Liver (tissue), 9 donors: ENCODE results near the gene GATB. TPM values are rescaled to one million over a fixed set of nuclear protein-coding genes. Genes with fewer than 3 reads are reported as not detected.
A peak's percentile ranks its signal among the peaks of the same experiment; 100 is the strongest.

Experiments used
- DNase-seq: peaks from one replicate; pipeline ENCODE4 v3.0.0-alpha.2; 2017; ENCODE audit warnings: low spot score
- H3K27ac ChIP-seq, 2 donors: one replicate each; pipeline ENCODE4 v1.7.0; 2013; ENCODE audit warnings: inconsistent platforms in 2 of 2, low read length in 2 of 2, control low read depth in 1 of 2, low read depth in 1 of 2, mild to moderate bottlenecking in 1 of 2
- H3K27me3 ChIP-seq, 4 donors: one replicate each; pipeline versions ENCODE4 v1.6.1 to v1.7.0; 2013; ENCODE audit warnings: low read length in 3 of 4, inconsistent platforms in 1 of 4, mild to moderate bottlenecking in 1 of 4, moderate library complexity in 1 of 4; ENCODE audit not compliant: control insufficient read depth in 4 of 4, insufficient read depth in 4 of 4
- H3K36me3 ChIP-seq, 4 donors: one replicate each; pipeline versions ENCODE4 v1.6.1 to v1.7.0; 2013; ENCODE audit warnings: low read length in 3 of 4, mild to moderate bottlenecking in 3 of 4, low read depth in 1 of 4, moderate library complexity in 1 of 4; ENCODE audit not compliant: control insufficient read depth in 4 of 4, insufficient read depth in 3 of 4
- H3K4me1 ChIP-seq, 4 donors: one replicate each; pipeline versions ENCODE4 v1.6.1 to v1.7.0; 2013; ENCODE audit warnings: low read length in 3 of 4, mild to moderate bottlenecking in 3 of 4, moderate library complexity in 1 of 4; ENCODE audit not compliant: control insufficient read depth in 4 of 4, insufficient read depth in 4 of 4
- H3K4me3 ChIP-seq, 3 donors: one replicate each; pipeline versions ENCODE4 v1.6.1 to v1.7.0; 2013; ENCODE audit warnings: low read length in 3 of 3, control low read depth in 1 of 3, low read depth in 1 of 3, mild to moderate bottlenecking in 1 of 3
- H3K9ac ChIP-seq, 2 donors: one replicate each; pipeline ENCODE4 v1.7.0; 2013; ENCODE audit warnings: low read length in 2 of 2, mild to moderate bottlenecking in 2 of 2, moderate library complexity in 2 of 2, control low read depth in 1 of 2, low read depth in 1 of 2
- H3K9me3 ChIP-seq, 4 donors: one replicate each; pipeline versions ENCODE4 v1.6.1 to v1.7.0; 2013; ENCODE audit warnings: low read length in 3 of 4; ENCODE audit not compliant: control insufficient read depth in 4 of 4
- EGR1 ChIP-seq, 2 donors: IDR thresholded peaks; 2 replicates each; pipeline ENCODE4 v1.6.1; 2016 to 2018; ENCODE audit warnings: antibody characterized with exemption in 2 of 2, low read depth in 2 of 2
- FOXA1 ChIP-seq: IDR thresholded peaks from 2 replicates; pipeline ENCODE4 v1.6.1; 2016; ENCODE audit warnings: antibody characterized with exemption
- GABPA ChIP-seq, 2 donors: IDR thresholded peaks in 1 of 2; conservative IDR thresholded peaks in 1 of 2; 2 replicates each; pipeline ENCODE4 v1.6.1; 2016; ENCODE audit warnings: antibody characterized with exemption in 2 of 2, mild to moderate bottlenecking in 1 of 2, moderate library complexity in 1 of 2
- HNF4A ChIP-seq, 2 donors: conservative IDR thresholded peaks; 2 replicates each; pipeline ENCODE4 v1.6.1; 2016; ENCODE audit warnings: antibody characterized with exemption in 2 of 2, mild to moderate bottlenecking in 2 of 2
- HNF4G ChIP-seq: IDR thresholded peaks from 2 replicates; pipeline ENCODE4 v1.6.1; 2016; ENCODE audit warnings: antibody characterized with exemption
- JUND ChIP-seq, 2 donors: IDR thresholded peaks; 2 replicates each; pipeline ENCODE4 v1.6.1; 2016; ENCODE audit warnings: antibody characterized with exemption in 2 of 2
- NR2F2 ChIP-seq: IDR thresholded peaks from 2 replicates; pipeline ENCODE4 v1.6.1; 2016; ENCODE audit warnings: antibody characterized with exemption
- RAD21 ChIP-seq, 2 donors: IDR thresholded peaks; 2 replicates each; pipeline ENCODE4 v1.6.1; 2016; ENCODE audit warnings: antibody characterized with exemption in 2 of 2, mild to moderate bottlenecking in 2 of 2
- RXRA ChIP-seq, 2 donors: IDR thresholded peaks; 2 replicates each; pipeline ENCODE4 v1.6.1; 2017 to 2018; ENCODE audit warnings: antibody characterized with exemption in 2 of 2, mild to moderate bottlenecking in 1 of 2
- SP1 ChIP-seq: IDR thresholded peaks from 2 replicates; pipeline ENCODE4 v1.6.1; 2018; ENCODE audit warnings: antibody characterized with exemption, mild to moderate bottlenecking
- TAF1 ChIP-seq: conservative IDR thresholded peaks from 2 replicates; pipeline ENCODE4 v1.6.1; 2016; ENCODE audit warnings: antibody characterized with exemption, mild to moderate bottlenecking
- YY1 ChIP-seq: IDR thresholded peaks from 2 replicates; pipeline ENCODE4 v1.6.1; 2016; ENCODE audit warnings: antibody characterized with exemption, mild to moderate bottlenecking
- ZBTB33 ChIP-seq: IDR thresholded peaks from 2 replicates; pipeline ENCODE4 v1.6.1; 2016; ENCODE audit warnings: antibody characterized with exemption
- WGBS: extraction: QIAGEN DNeasy Blood & Tissue Kit; methylation state at CpG from one replicate; pipeline ENCODE4 v1.1.7; 2013; 5-methylcytosine and 5-hydroxymethylcytosine counted together
- polyA plus RNA-seq, 2 donors: library from polyadenylated mRNA; stranded (reverse) in 1 of 2; unstranded in 1 of 2; fragments of 200-250 nt in 1 of 2; fragments of >200 nt in 1 of 2; fragmentation: Nextera tagmentation in 1 of 2; extraction: Ambion mirVana in 1 of 2; gene quantifications; one replicate each; pipeline versions ENCODE4 v1.2.1 to v1.2.3, GENCODE V29; 2013 to 2015
- total RNA-seq, 2 donors: library from RNA; depleted of rRNA; stranded (reverse); fragments of >200 nt; gene quantifications; one replicate each; pipeline ENCODE4 v1.2.3, GENCODE V29; 2014
- TF ChIP-seq, protein P1 (sequence below): fragments of 150-350 bp; IDR thresholded peaks from 2 replicates; pipeline ENCODE4 v1.5.1; 2017; ENCODE audit warnings: improper control_type of control experiment, low read depth, low read length; ENCODE audit not compliant: missing input control
- TF ChIP-seq, protein P2 (sequence below): IDR thresholded peaks from 2 replicates; pipeline ENCODE4 v1.6.1; 2016; ENCODE audit warnings: antibody characterized with exemption
- TF ChIP-seq, protein P3 (sequence below): IDR thresholded peaks from 2 replicates; pipeline ENCODE4 v1.6.1; 2016; ENCODE audit warnings: antibody characterized with exemption
- donor health status: healthy.
- donor health status: healthy.
- donor health status: healthy.
- donor health status: healthy.
- donor health status: healthy.

The GATB gene
- total and polyA plus RNA-seq, 4 donors = 10.4 to 17.3 (median 12.5) TPM

DNA sequence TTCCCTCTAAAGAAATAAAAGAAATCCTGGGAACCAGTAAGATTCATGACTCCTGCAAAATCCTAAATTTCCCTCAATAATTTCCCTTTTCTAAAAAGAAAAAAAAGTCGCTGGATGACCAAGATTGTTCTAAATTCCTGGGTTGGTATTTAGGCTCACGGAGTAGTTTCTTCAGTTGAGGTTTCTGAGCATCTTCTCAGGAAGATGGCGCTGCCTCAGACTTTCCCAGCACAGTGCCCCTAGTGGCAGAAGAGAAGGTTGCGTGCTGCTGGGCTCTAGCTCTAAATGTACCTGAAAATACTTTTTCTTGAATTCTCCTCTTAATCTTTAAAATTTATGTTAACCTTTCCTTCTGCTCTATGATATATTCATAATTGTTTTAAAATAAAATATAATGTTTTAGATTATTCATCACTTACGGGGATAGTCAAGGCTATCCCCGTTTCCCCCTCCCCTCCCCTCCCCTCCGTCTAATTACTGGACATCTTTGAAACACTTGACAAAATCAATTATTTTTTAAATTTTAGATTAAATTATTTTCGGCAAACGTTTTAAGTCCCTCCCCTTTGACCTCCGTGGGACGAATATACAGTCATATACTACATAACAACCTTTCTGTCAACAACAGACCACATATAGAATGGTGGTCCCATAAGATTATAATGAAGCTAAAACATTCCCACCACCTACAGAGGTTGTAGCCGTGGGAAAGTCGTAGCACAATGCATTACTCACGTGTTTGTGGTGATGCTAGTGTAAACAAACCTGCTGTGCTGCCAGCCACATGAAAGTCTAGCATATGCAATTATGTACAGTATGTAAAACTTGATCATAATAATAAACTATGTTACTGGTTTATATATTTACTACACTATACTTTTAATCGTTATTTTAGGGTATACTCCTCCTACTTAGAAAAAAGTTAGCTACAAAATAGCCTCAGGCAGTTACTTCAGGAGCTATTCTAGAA is 41.0 kb upstream of the GATB start:
- TF ChIP-seq RAD21 (IDR thresholded peaks at IDR 0.05) = peak; percentile 55 to 68
- TF ChIP-seq, protein P1, sequence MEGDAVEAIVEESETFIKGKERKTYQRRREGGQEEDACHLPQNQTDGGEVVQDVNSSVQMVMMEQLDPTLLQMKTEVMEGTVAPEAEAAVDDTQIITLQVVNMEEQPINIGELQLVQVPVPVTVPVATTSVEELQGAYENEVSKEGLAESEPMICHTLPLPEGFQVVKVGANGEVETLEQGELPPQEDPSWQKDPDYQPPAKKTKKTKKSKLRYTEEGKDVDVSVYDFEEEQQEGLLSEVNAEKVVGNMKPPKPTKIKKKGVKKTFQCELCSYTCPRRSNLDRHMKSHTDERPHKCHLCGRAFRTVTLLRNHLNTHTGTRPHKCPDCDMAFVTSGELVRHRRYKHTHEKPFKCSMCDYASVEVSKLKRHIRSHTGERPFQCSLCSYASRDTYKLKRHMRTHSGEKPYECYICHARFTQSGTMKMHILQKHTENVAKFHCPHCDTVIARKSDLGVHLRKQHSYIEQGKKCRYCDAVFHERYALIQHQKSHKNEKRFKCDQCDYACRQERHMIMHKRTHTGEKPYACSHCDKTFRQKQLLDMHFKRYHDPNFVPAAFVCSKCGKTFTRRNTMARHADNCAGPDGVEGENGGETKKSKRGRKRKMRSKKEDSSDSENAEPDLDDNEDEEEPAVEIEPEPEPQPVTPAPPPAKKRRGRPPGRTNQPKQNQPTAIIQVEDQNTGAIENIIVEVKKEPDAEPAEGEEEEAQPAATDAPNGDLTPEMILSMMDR = peak; percentile 72
- TF ChIP-seq FOXA1 = no peak
- H3K27ac ChIP-seq = no peak overlapping the region
- no peaks in the 10 kb centered on the region for H3K36me3 ChIP-seq
- no peak overlapping the region for H3K4me3 ChIP-seq
- DNase-seq = peak; percentile 48
- no peaks in the 10 kb centered on the region for H3K9me3 ChIP-seq
- H3K9ac ChIP-seq = no peak overlapping the region
- no peaks in the 10 kb centered on the region for H3K27me3 ChIP-seq
- peaks cover 0 to 11% (median 7%) of the 10 kb centered on the region in 4 donors for H3K4me1 ChIP-seq
- WGBS = 59% methylated on average over 15 of the region's 15 CpGs

DNA sequence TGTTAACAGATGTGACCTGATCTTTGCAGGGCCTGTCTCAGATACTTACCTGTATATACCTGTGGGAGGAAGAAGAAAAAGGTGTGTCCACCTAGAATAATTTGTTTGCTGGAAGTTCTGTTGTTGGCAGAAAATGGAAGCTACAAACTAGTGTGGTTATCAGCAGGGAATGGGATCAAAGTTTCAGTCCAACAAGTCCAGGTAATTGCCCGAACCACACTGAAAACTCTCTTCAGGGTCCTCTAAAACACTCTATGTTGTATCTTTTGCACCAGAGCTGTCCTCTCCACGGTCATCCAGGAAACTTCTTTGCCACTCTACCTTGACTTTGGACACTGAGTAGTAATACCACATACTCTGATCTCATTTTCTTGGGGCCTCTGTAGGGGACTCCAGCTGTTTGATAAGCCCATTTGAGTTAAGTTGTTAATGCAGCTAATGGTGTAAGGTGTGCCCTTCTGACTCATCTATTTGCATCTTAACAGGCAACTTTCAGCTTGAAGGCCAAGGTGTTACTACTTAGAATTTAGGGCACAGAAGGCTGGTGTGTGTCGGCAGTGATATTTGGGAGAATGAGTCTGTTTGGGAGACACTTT is 38.7 kb upstream of the GATB start:
- no peaks in the 10 kb centered on the region for H3K36me3 ChIP-seq
- no peak for DNase-seq
- no peak for TF ChIP-seq TAF1
- no peak for TF ChIP-seq NR2F2
- TF ChIP-seq SP1 = no peak
- no peak overlapping the region for H3K4me3 ChIP-seq
- H3K27me3 ChIP-seq = no peaks in the 10 kb centered on the region
- WGBS = 73% methylated on average over 3 of the region's 3 CpGs
- H3K9me3 ChIP-seq = no peaks in the 10 kb centered on the region
- no peak overlapping the region for H3K27ac ChIP-seq
- peaks cover 0 to 15% (median 8%) of the 10 kb centered on the region in 4 donors for H3K4me1 ChIP-seq
- no peak overlapping the region for H3K9ac ChIP-seq

- no peak overlapping the region for H3K9ac ChIP-seq
- H3K27me3 ChIP-seq = no peaks in the 10 kb centered on the region
- no peak overlapping the region for H3K27ac ChIP-seq
- peaks cover 0 to 15% (median 8%) of the 10 kb centered on the region in 4 donors for H3K4me1 ChIP-seq
- no peak overlapping the region for H3K4me3 ChIP-seq
- TF ChIP-seq ZBTB33 (no peak), YY1 (no peak), EGR1 (IDR thresholded peaks at IDR 0.05; ENCODE audit: low read depth in 2 of 2) (no peak), RAD21 (IDR thresholded peaks at IDR 0.05) (no peak), GABPA (IDR thresholded peaks at IDR 0.05 in 1 of 2, conservative IDR thresholded peaks at IDR 0.05 in 1 of 2) (no peak), JUND (IDR thresholded peaks at IDR 0.05) (no peak), RXRA (IDR thresholded peaks at IDR 0.05) (no peak), NR2F2 (no peak), SP1 (no peak), HNF4G (no peak), HNF4A (conservative IDR thresholded peaks at IDR 0.05) (no peak)
- TF ChIP-seq, protein P2, sequence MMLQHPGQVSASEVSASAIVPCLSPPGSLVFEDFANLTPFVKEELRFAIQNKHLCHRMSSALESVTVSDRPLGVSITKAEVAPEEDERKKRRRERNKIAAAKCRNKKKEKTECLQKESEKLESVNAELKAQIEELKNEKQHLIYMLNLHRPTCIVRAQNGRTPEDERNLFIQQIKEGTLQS = no peak
- TF ChIP-seq, protein P3, sequence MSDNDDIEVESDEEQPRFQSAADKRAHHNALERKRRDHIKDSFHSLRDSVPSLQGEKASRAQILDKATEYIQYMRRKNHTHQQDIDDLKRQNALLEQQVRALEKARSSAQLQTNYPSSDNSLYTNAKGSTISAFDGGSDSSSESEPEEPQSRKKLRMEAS = no peak
- H3K9me3 ChIP-seq = no peaks in the 10 kb centered on the region
- whole genome bisulfite sequencing = 73% methylated on average over 6 of the region's 6 CpGs
- H3K36me3 ChIP-seq = no peaks in the 10 kb centered on the region
- no peak for DNase-seq
These were observed 38.0 kb upstream of the GATB start for GRCh38 chr4:151798678-151799416.
